Hepatocyte (in vitro differentiated cells): ENCODE results near the gene CD79A. TPM values are rescaled to one million over a fixed set of nuclear protein-coding genes. Genes with fewer than 3 reads are reported as not detected.
A peak's percentile ranks its signal among the peaks of the same experiment; 100 is the strongest.

ENCODE experiments used
- DNase-seq: peaks from one replicate; pipeline ENCODE4 v3.0.0-alpha.2; 2016; ENCODE audit warnings: low spot score
- H2AFZ ChIP-seq: fragments of 200-600 bp; sonication (generic); 2 replicates; pipeline ENCODE4 v1.6.0; 2016; ENCODE audit warnings: antibody characterized with exemption, mild to moderate bottlenecking
- H3K27ac ChIP-seq: fragments of 200-600 bp; sonication (generic); 2 replicates; pipeline ENCODE4 v1.5.1; 2016; ENCODE audit warnings: mild to moderate bottlenecking
- H3K27me3 ChIP-seq: fragments of 200-600 bp; sonication (generic); 2 replicates; pipeline ENCODE4 v1.6.1; 2016
- H3K36me3 ChIP-seq: fragments of 200-600 bp; sonication (generic); replicated peaks from 2 replicates; pipeline ENCODE4 v1.5.1; 2016; ENCODE audit warnings: low read depth; ENCODE audit not compliant: insufficient read depth
- H3K4me1 ChIP-seq: fragments of 200-600 bp; sonication (generic); 2 replicates; pipeline ENCODE4 v1.5.1; 2016; ENCODE audit warnings: mild to moderate bottlenecking, moderate library complexity; ENCODE audit not compliant: insufficient read depth
- H3K4me2 ChIP-seq: fragments of 200-600 bp; sonication (generic); 2 replicates; pipeline ENCODE4 v1.6.0; 2016
- H3K4me3 ChIP-seq: fragments of 200-600 bp; sonication (generic); 2 replicates; pipeline ENCODE4 v1.5.1; 2016; ENCODE audit warnings: mild to moderate bottlenecking
- H3K79me2 ChIP-seq: fragments of 200-600 bp; sonication (generic); 2 replicates; pipeline ENCODE4 v1.6.0; 2017; ENCODE audit warnings: mild to moderate bottlenecking
- H3K9me2 ChIP-seq: fragments of 200-600 bp; sonication (generic); replicated peaks from 2 replicates; pipeline ENCODE4 v1.6.0; 2017; ENCODE audit warnings: mild to moderate bottlenecking; ENCODE audit not compliant: insufficient read depth
- H3K9me3 ChIP-seq: fragments of 200-600 bp; sonication (generic); 2 replicates; pipeline ENCODE4 v1.5.1; 2016; ENCODE audit warnings: low read depth, mild to moderate bottlenecking
- H4K20me1 ChIP-seq: fragments of 200-600 bp; sonication (generic); 2 replicates; pipeline ENCODE4 v1.6.0; 2016; ENCODE audit warnings: mild to moderate bottlenecking; ENCODE audit not compliant: insufficient read depth, poor library complexity, severe bottlenecking
- CTCF ChIP-seq: fragments of 200-600 bp; sonication (generic); IDR thresholded peaks from 2 replicates; pipeline ENCODE4 v1.5.1; 2016; ENCODE audit warnings: antibody characterized with exemption, mild to moderate bottlenecking; ENCODE audit not compliant: poor library complexity
- EZH2 ChIP-seq: fragments of 200-600 bp; sonication (generic); IDR thresholded peaks from 2 replicates; pipeline ENCODE4 v1.6.1; 2016; ENCODE audit warnings: antibody characterized with exemption, mild to moderate bottlenecking, borderline replicate concordance
- EZH2phosphoT487 ChIP-seq: fragments of 200-600 bp; sonication (generic); IDR thresholded peaks from one replicate; pipeline ENCODE4 v1.6.1; 2018; ENCODE audit warnings: antibody characterized with exemption, mild to moderate bottlenecking, low read depth, moderate library complexity; ENCODE audit not compliant: unreplicated experiment, severe bottlenecking
- WGBS: methylation state at CpG from one replicate; pipeline ENCODE4 v1.1.6; 2016; ENCODE audit warnings: low lambda C conversion rate; ENCODE audit errors: missing lambda C conversion rate; 5-methylcytosine and 5-hydroxymethylcytosine counted together
- polyA plus RNA-seq: library from polyadenylated mRNA; unstranded; fragments of >200 nt; fragmentation: Nextera tagmentation; extraction: Ambion mirVana; gene quantifications from 2 replicates; pipeline ENCODE4 v1.2.1, GENCODE V29; 2016
- total RNA-seq: library from RNA; depleted of rRNA; stranded (reverse); fragments of >200 nt; gene quantifications from 2 replicates; pipeline ENCODE4 v1.2.3, GENCODE V29; 2014

Gene CD79A
- total and polyA plus RNA-seq, 2 experiments from 2014 or later: 0.27 to 0.37 TPM

- H3K27me3 ChIP-seq: no peaks in the 10 kb centered on the region
- H3K4me1 ChIP-seq: peaks cover 14% of the 10 kb centered on the region
- no peaks in the 10 kb centered on the region for H3K36me3 ChIP-seq
- peak overlapping the region; percentile 51 for H2AFZ ChIP-seq
- peak overlapping the region; percentile 77 for H3K4me2 ChIP-seq
- peak overlapping the region; percentile 10 for H3K4me3 ChIP-seq
- H3K9me2 ChIP-seq: no peaks in the 10 kb centered on the region
- no peaks in the 10 kb centered on the region for H3K9me3 ChIP-seq
- H3K27ac ChIP-seq: peak overlapping the region; percentile 53
- H4K20me1 ChIP-seq: peaks cover 30% of the 10 kb centered on the region
- WGBS: 4% methylated on average over 8 of the region's 8 CpGs
- no peak for DNase-seq
- peaks cover 37% of the 10 kb centered on the region for H3K79me2 ChIP-seq
- TF ChIP-seq EZH2: no peak
- TF ChIP-seq EZH2phosphoT487: no peak
- no peak for TF ChIP-seq CTCF
These were observed 17.9 kb upstream of the CD79A start for GRCh38 chr19:41859213-41859617.

DNA sequence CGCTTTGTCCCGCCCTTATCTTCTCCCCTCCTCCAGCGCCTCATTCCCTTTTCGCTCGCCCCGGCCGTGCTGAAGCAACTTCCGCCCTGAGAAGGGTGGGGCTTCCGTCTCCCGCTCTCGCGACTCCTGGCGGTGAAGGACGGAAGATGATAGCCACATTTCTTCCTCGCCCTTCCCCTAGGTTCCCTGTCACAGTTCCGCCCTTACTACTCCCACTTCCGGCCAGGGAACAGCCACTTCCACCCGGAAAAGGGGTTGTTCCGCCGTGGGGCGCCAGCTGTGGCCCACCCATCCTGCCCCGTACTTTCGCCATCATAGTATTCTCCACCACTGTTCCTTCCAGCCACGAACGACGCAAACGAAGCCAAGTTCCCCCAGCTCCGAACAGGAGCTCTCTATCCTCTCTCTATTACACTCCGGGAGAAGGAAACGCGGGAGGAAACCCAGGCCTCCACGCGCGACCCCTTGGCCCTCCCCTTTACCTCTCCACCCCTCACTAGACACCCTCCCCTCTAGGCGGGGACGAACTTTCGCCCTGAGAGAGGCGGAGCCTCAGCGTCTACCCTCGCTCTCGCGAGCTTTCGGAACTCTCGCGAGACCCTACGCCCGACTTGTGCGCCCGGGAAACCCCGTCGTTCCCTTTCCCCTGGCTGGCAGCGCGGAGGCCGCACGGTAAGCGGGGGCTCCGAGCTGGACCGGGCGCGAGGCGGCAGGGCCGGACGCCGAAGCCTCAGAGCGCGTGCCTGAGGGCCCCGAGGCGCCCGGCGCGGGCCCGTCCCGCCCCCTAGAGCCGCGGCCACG lies 17.3 kb upstream of the CD79A start, which contains the start of gene RPS19:
Gene RPS19, plus strand, starts transcription at position 638 of the 801 bp plus-strand sequence. CDS start 520 bp downstream, outside the sequence.
- Histone ChIP-seq H3K4me2 (peak within 1 kb of the TSS; percentile 97), H3K4me1 (peaks cover 14% of the 10 kb centered on the region), H3K9me2 (no peaks in the 10 kb centered on the region), H4K20me1 (peaks cover 36% of the 10 kb centered on the region), H3K27ac (peak within 1 kb of the TSS; percentile 96), H2AFZ (peak within 1 kb of the TSS; percentile 51), H3K27me3 (no peaks in the 10 kb centered on the region), H3K79me2 (peaks cover 43% of the 10 kb centered on the region), H3K9me3 (no peaks in the 10 kb centered on the region), H3K4me3 (peak within 1 kb of the TSS; percentile 69), H3K36me3 (no peaks in the 10 kb centered on the region)
- DNase-seq: peak; percentile 99
- TF ChIP-seq EZH2: no peak
- TF ChIP-seq EZH2phosphoT487: no peak
- TF ChIP-seq CTCF: peak; percentile 49
- 1% methylated on average over 71 of the region's 76 CpGs for WGBS

DNA sequence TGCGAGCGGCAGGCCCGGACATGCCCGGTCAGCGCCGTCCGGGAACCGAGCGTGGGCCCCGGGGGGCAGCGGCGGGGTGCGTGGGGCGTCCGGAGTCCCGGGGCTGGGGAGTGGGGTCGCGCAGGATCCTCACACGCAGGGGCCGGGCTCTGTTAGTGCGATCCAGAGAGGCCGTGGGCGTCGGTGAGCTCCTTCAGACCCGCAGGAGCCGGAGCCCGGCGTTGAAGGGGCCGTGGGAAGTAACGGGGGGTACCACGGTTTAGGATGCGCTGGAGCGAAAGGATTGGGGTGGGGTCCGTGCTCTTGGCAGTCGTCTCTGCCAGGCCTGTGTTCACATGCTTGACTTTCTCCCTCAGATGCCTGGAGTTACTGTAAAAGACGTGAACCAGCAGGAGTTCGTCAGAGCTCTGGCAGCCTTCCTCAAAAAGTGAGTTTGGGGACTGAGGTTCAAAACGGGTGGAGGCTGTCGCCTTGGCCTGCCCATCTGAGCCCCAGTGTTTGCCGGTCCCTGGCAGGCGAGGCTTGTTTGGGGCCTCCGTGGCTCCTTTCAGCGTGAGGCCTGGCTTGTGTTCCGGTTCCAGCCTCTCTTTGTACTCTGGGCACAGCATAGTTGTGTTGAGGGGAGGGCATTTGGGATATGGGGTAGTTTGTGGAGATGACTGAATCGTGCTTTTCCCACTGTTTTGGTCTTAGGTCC lies 16.5 kb upstream of the CD79A start:
- Histone ChIP-seq H4K20me1 (peaks cover 44% of the 10 kb centered on the region), H3K4me3 (peak overlapping the region; percentile 69), H2AFZ (no peak overlapping the region), H3K9me3 (no peaks in the 10 kb centered on the region), H3K27ac (peak overlapping the region; percentile 96), H3K36me3 (no peaks in the 10 kb centered on the region), H3K79me2 (peaks cover 51% of the 10 kb centered on the region), H3K4me1 (peaks cover 14% of the 10 kb centered on the region), H3K27me3 (no peaks in the 10 kb centered on the region), H3K4me2 (peak overlapping the region; percentile 97), H3K9me2 (no peaks in the 10 kb centered on the region)
- TF ChIP-seq CTCF: no peak
- no peak for TF ChIP-seq EZH2
- TF ChIP-seq EZH2phosphoT487: no peak
- no peak for DNase-seq
- WGBS: 4% methylated on average over 16 of the region's 45 CpGs
